Measurements from ENCODE around the gene CUEDC1. TPM values are rescaled to one million over a fixed set of nuclear protein-coding genes. Genes with fewer than 3 reads are reported as not detected.

The CUEDC1 gene
- total and polyA plus RNA-seq, 2 donors (not counting 1 experiment from before 2014, with no cell fraction given): 0.57 TPM; not detected in 1

- ATAC-seq (ENCODE audit: low read depth) (peak; percentile 95), DNase-seq (peak; percentile 97)
- Histone ChIP-seq H3K4me2 (replicated peaks; ENCODE audit: low read depth, low read length, poor library complexity, severe bottlenecking) (peak within 1 kb of the TSS; percentile 93), H2AFZ (ENCODE audit: insufficient read depth, low read depth, low read length, poor library complexity, severe bottlenecking) (peak within 1 kb of the TSS; percentile 94), H3K27me3 (replicated peaks in 1 of 4; ENCODE audit: control extremely low read depth in 1 of 4, control insufficient read depth in 3 of 4, insufficient read depth in 4 of 4, low read length in 3 of 4) (no peaks in the 10 kb centered on the region), H3K9ac (ENCODE audit: low read length) (peak within 1 kb of the TSS; percentile 85), H3K4me3 (ENCODE audit: control extremely low read depth in 1 of 5, extremely low read depth in 1 of 5, insufficient read depth in 1 of 5, low read depth in 2 of 5, low read length in 4 of 5) (peak within 1 kb of the TSS; percentile 64 to 96 (median 85)), H4K20me1 (ENCODE audit: control insufficient read depth, insufficient read depth, low read length, poor library complexity, severe bottlenecking) (peaks cover 21% of the 10 kb centered on the region), H3K4me1 (ENCODE audit: control insufficient read depth in 2 of 2, insufficient read depth in 2 of 2, low read length in 2 of 2) (peaks cover 17 to 28% of the 10 kb centered on the region in 2 donors), H3K27ac (ENCODE audit: low read length in 2 of 2) (peak within 1 kb of the TSS; percentile 86 to 92), H3K9me3 (ENCODE audit: control extremely low read depth in 1 of 3, control insufficient read depth in 2 of 3, insufficient read depth in 1 of 3, low read length in 2 of 3) (no peaks in the 10 kb centered on the region), H3K79me2 (ENCODE audit: control insufficient read depth, insufficient read depth, low read length) (peaks cover 33% of the 10 kb centered on the region), H3K36me3 (replicated peaks in 1 of 2; ENCODE audit: control extremely low read depth in 1 of 2, control insufficient read depth in 1 of 2, extremely low read depth in 1 of 2, insufficient read depth in 2 of 2, low read length in 1 of 2) (peaks cover 4 to 12% of the 10 kb centered on the region in 2 experiments)
- H3K4me3 Mint-ChIP-seq: peak within 1 kb of the TSS; percentile 99
- H3K4me1 Mint-ChIP-seq: peaks cover 39% of the 10 kb centered on the region
- peak within 1 kb of the TSS; percentile 100 for H3K27ac Mint-ChIP-seq
- H3K9me3 Mint-ChIP-seq (ENCODE audit: insufficient read depth): no peaks in the 10 kb centered on the region
- TF ChIP-seq EZH2 (IDR thresholded peaks at IDR 0.05; ENCODE audit: borderline replicate concordance, insufficient read depth, low read depth, low read length, poor library complexity, severe bottlenecking): no peak
- TF ChIP-seq, protein P1, sequence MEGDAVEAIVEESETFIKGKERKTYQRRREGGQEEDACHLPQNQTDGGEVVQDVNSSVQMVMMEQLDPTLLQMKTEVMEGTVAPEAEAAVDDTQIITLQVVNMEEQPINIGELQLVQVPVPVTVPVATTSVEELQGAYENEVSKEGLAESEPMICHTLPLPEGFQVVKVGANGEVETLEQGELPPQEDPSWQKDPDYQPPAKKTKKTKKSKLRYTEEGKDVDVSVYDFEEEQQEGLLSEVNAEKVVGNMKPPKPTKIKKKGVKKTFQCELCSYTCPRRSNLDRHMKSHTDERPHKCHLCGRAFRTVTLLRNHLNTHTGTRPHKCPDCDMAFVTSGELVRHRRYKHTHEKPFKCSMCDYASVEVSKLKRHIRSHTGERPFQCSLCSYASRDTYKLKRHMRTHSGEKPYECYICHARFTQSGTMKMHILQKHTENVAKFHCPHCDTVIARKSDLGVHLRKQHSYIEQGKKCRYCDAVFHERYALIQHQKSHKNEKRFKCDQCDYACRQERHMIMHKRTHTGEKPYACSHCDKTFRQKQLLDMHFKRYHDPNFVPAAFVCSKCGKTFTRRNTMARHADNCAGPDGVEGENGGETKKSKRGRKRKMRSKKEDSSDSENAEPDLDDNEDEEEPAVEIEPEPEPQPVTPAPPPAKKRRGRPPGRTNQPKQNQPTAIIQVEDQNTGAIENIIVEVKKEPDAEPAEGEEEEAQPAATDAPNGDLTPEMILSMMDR (IDR thresholded peaks at IDR 0.05): no peak
- CTCF ChIA-PET: interaction anchor here (0.5 to 18.1 kb wide), 8 partner anchors 9 to 272 kb away, joined by 3 to 468 read pairs (median 6); partner anchors contain the start of genes SRSF1 and VEZF1
- H3K27me3 Mint-ChIP-seq: no peaks in the 10 kb centered on the region
- POLR2A ChIA-PET: interaction anchor here (0.6 to 1.9 kb wide), 8 partner anchors 10 to 593 kb away, joined by 3 to 10 read pairs (median 4); partner anchors contain the start of genes SRSF1 and VEZF1
- WGBS (ENCODE audit: insufficient coverage): 3% methylated on average over 51 of the region's 57 CpGs
- intact Hi-C loops (cut with micrococcal nuclease): loop anchor here (1.0 to 10.0 kb wide), 6 partner anchors 87 to 665 kb away; partner anchors contain the start of genes MKS1, MTMR4, SRSF1 and VEZF1
These were observed 105.1 kb downstream of the CUEDC1 start, which contains the start of gene MRPS23 for GRCh38 chr17:57849874-57850754. Gene MRPS23 (minus strand): TSS chr17:57850044. CDS start chr17:57850010, 34 bp downstream.

Data from B cell (primary cell).